Erythroblast (primary cell): ENCODE measurements around the gene ADAM17.

Source experiments
- GATA1 ChIP-seq: IDR thresholded peaks from 2 replicates; pipeline ENCODE4 v1.6.1; 2011; ENCODE audit warnings: low read depth, mild to moderate bottlenecking, control low read depth, low read length, moderate library complexity
- POLR2A ChIP-seq: IDR thresholded peaks from 2 replicates; pipeline ENCODE4 v1.6.1; 2011; ENCODE audit warnings: mild to moderate bottlenecking, low read length

DNA sequence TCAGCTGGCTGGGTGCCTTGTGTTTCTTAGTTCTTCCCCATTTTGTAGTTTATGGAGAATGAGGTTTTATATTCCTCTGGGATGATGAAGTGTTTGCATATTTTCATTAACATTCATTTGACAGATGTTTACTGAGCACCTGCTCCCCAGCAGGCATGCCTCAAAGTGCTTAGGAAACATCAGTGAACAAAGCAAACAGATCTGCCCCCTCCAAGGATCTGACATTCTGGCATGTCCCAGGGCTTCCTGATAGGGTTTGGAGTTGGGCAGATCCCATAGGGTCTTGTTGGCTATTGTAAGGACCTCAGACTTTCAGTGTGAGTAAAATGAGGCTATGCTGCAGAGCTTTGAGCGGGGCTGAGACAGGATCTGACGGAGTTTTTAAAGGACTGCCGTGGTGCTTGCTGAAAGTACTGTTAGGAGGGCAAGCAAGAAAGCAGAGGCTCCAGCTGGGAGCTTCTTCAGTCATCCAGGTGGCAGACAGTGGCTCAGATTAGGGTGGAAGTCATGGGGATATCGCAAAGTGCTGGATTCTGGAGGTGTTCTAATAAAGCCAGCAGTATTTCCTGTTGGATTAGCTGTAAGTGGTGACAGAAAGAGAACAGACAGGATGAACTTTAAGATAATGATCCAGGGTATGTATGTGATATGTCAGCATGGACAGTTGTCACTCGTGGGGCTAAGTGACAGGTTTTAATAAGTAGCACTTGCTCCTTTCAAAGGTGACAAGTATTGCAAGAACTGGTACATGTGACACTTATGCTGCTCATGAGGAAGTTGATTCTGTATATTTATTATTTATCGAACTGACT lies 92.5 kb downstream of the ADAM17 start:
- TF ChIP-seq POLR2A (no peak), GATA1 (no peak)
